ENCODE results near the gene FRMD5.
"Not testable (repeated sequence)": the region's sequence is repeated elsewhere in the genome, so short reads cannot be mapped to it uniquely, and the experiment has no call there.

The FRMD5 gene

DNA sequence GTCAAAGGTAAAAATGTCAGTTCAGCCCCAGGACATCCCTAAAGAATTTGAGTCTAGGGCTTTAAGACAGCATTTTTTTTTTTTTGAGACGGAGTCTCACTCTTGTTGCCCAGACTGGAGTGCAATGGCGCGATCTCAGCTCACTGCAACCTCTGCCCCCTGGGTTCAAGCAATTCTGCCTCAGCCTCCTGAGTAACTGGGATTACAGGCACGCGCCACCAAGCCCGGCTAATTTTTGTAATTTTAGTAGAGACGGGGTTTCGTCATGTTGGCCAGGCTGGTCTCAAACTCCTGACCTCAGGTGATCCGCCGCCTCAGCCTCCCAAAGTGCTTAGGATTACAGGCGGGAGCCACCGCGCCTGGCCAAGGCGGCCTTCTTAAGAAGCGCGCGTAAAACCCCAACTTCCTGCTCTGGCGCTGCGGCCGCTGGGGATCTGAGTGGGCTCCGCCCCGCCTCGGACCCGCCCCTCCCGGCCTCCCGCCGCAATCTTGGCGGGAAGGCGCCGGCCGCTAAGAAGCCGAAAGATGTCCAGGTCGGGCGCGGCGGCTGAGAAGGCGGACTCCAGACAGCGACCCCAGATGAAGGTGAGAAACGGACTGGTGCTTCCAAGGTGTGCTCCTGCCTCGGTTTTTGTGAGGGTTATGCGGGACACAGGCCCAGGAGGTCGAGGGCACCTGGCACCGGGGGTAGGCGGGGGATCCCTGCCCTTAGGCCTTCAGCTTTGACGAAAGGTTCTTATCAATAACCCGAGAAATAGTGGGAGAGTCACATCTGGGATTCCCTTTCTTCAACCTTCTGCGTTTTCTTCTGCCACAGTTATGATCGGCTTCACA is 368.3 kb downstream of the FRMD5 start, which contains the start of gene WDR76:
Gene WDR76, plus strand, starts transcription at position 495 of the 834 bp plus-strand sequence. Its CDS starts 31 bp downstream, at position 526.
- DNase-seq, result peak; percentile 2

GRCh38 chr15:43826029-43826507 is 369.0 kb downstream of the FRMD5 start:
- DNase-seq, result no peak

- DNase-seq, result not testable (repeated sequence)
Observed at GRCh38 chr15:43825305-43825704, 369.8 kb downstream of the FRMD5 start.

GRCh38 chr15:43824302-43825246 is 370.5 kb downstream of the FRMD5 start, which contains the start of gene MFAP1:
Gene MFAP1 (minus strand): TSS chr15:43824690. CDS start chr15:43824569, 121 bp downstream.
- DNase-seq, result peak; percentile 81

GRCh38 chr15:43821505-43821904 is 373.6 kb downstream of the FRMD5 start:
- no peak for DNase-seq

All from NCI-H1417 treated with DMSO at 0.1 percent for 48 hours (cell line).